Coronary artery (tissue), 2 donors: Measurements from ENCODE around the gene ESYT2.

Experiments used
- DNase-seq: peaks from one replicate; pipeline ENCODE4 v3.0.0-alpha.2; 2017; ENCODE audit warnings: low spot score
- H3K27ac ChIP-seq, 2 donors: fragments of 200-600 bp; sonication (generic); one replicate each; pipeline ENCODE4 v1.5.1; 2016 to 2019
- H3K4me3 ChIP-seq: fragments of 200-600 bp; sonication (generic); 2 replicates; pipeline ENCODE4 v1.5.1; 2016; ENCODE audit warnings: mild to moderate bottlenecking, moderate library complexity
- CTCF ChIP-seq: fragments of 200-600 bp; sonication (generic); IDR thresholded peaks from one replicate; pipeline ENCODE4 v1.5.1; 2019; ENCODE audit warnings: antibody characterized with exemption

The ESYT2 gene

DNA sequence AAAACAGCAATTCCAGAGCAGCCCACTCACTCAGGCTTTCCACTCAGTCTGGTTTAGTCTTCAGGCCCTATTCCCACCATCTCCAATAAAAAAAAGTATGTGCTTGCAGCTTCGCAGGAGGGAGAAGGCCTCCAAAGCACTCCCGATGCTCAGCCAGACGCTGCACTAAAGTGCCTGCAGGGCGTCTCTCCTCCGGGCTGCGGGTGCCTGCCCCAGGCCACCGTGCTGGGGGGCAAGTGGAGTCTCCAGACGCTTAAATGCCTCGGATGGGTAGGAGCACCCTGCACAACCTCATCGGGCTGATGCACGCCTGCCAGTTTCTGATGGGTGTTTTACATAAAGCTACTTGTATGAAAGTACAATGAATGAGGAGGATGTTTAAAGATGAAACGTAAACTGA is 93.4 kb downstream of the ESYT2 start:
- no peak overlapping the region for H3K4me3 ChIP-seq
- DNase-seq = no peak
- no peak overlapping the region for H3K27ac ChIP-seq
- TF ChIP-seq CTCF = no peak

- TF ChIP-seq CTCF = no peak
- DNase-seq = no peak
- Histone ChIP-seq H3K27ac (no peak overlapping the region), H3K4me3 (no peak overlapping the region)
These were observed 94.4 kb downstream of the ESYT2 start for GRCh38 chr7:158734861-158735260.

DNA sequence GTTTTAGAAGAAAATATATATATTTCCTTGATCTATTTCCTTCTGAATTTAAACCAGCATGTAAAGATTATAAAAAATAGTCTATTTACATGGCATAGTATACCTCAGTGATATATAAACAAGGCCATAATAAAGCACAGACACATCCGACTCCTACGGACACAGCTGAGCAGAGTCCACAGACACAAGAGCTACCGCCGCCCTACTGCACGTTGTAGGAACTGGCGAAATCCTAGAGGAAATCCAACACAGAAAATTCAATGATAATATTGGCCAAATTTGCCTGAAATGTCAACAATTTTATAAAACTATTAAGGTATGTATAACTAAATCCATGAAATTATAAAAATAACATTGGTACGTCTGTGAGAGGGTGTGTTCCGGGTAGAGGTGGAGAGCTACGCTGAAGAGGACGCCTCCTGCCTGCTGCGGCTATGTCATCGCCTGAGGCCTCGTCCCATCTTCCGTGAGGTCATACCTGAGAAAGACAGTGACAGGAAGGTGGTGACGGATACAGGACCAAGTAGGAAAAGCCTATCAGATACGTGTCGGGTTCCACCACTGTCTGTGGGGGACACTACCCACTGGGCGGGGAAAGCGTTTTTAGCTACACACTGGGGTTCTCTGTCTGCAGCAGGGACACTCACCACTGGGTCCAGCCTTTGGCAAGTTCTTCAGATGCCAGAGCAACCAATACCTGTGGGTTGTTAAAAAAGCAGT is 95.4 kb downstream of the ESYT2 start:
- no peak for DNase-seq
- H3K27ac ChIP-seq = no peak overlapping the region
- no peak for TF ChIP-seq CTCF
- H3K4me3 ChIP-seq = no peak overlapping the region

GRCh38 chr7:158733220-158733519 is 96.1 kb downstream of the ESYT2 start:
- DNase-seq = no peak
- no peak for TF ChIP-seq CTCF
- Histone ChIP-seq H3K27ac (no peak overlapping the region), H3K4me3 (no peak overlapping the region)

- DNase-seq = no peak
- Histone ChIP-seq H3K4me3 (no peak overlapping the region), H3K27ac (no peak overlapping the region)
- TF ChIP-seq CTCF = no peak
These were observed 96.7 kb downstream of the ESYT2 start for GRCh38 chr7:158732494-158733219.

DNA sequence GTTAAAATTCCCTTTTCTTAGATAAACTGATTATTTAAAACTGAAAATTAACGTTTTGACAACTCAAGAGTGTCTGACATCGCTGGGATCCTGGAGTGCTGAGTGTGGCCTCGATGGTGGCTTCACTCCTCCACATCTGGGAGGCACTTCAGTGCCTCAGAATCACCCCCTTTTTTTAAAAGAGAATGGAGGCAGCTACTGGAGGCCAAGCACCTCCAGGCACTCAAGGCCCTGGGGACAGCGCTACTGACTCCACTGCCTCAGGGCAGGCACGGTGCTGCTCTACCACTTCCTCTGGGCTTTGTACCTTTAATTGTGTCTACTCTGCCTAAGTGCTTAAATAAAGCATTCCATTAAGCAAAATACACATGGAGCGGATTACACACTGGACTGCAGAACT is 97.5 kb downstream of the ESYT2 start:
- no peak for TF ChIP-seq CTCF
- DNase-seq = no peak
- Histone ChIP-seq H3K27ac (no peak overlapping the region), H3K4me3 (no peak overlapping the region)
